Stromal cell of bone marrow (primary cell): ENCODE results near the gene STUM.

ENCODE experiments used
- DNase-seq: peaks from one replicate; pipeline ENCODE4 v3.0.0-alpha.2; 2012; ENCODE audit warnings: low read depth

STUM gene

DNA sequence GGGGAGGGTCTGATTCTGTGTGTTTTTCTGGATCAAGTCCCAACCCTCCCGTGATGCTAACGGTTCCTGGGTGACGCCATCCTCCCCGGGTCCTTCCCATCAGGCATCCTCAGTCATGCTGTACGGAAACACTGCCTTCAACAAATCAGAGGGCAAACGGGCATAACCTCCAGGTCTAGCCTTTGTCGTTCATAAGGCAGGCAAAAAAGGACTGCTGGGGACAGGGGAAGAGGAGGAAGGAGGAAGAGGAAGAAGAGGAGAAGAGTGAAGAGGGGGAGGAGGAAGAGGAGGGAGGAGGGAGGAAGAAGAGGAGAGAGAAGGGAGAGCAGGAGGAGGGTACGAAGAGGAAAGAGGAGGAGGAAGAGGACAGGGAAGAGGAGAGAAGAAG lies 106.1 kb downstream of the STUM start:
- no peak for DNase-seq

GRCh38 chr1:226655251-226656163 lies 106.9 kb downstream of the STUM start:
- no peak for DNase-seq

- DNase-seq = no peak
Measured at GRCh38 chr1:226656201-226656600, 107.6 kb downstream of the STUM start.

- DNase-seq = peak; percentile 97
Measured at GRCh38 chr1:226656601-226657277, 108.2 kb downstream of the STUM start.

- no peak for DNase-seq
Measured at GRCh38 chr1:226657895-226658545, 109.5 kb downstream of the STUM start.

GRCh38 chr1:226658546-226659125 lies 110.1 kb downstream of the STUM start:
- no peak for DNase-seq
